Type B pancreatic cell (in vitro differentiated cells): ENCODE results near the gene MSL1. TPM values are rescaled to one million over a fixed set of nuclear protein-coding genes. Genes with fewer than 3 reads are reported as not detected.

ENCODE experiments used
- DNase-seq: peaks from one replicate; pipeline ENCODE4 v3.0.0; 2021; ENCODE audit warnings: mixed read lengths; ENCODE audit not compliant: unreplicated experiment; ENCODE audit errors: extremely low spot score
- H3K27ac Mint-ChIP-seq: 2 replicates; pipeline ENCODE4 v1.8.0; 2021; ENCODE audit warnings: mild to moderate bottlenecking, mixed read lengths
- H3K27me3 Mint-ChIP-seq: 2 replicates; pipeline ENCODE4 v1.8.0; 2021; ENCODE audit warnings: mixed read lengths
- H3K36me3 Mint-ChIP-seq: 2 replicates; pipeline ENCODE4 v1.8.0; 2021; ENCODE audit warnings: mixed read lengths
- H3K4me1 Mint-ChIP-seq: one replicate; pipeline ENCODE4 v1.8.0; 2021; ENCODE audit warnings: mixed read lengths; ENCODE audit not compliant: unreplicated experiment
- H3K4me3 Mint-ChIP-seq: 2 replicates; pipeline ENCODE4 v1.8.0; 2021; ENCODE audit warnings: mild to moderate bottlenecking, mixed read lengths
- H3K9me3 Mint-ChIP-seq: 2 replicates; pipeline ENCODE4 v1.8.0; 2021; ENCODE audit warnings: mixed read lengths
- CTCF ChIP-seq: fragments of 200-600 bp; sonication (generic); conservative IDR thresholded peaks from 2 replicates; pipeline ENCODE4 v1.5.0; 2021; ENCODE audit warnings: antibody characterized with exemption, mild to moderate bottlenecking
- total RNA-seq: library from RNA; stranded (reverse); gene quantifications from 2 replicates; pipeline ENCODE4 v1.2.1, GENCODE V29; 2021; ENCODE audit warnings: low replicate concordance

MSL1 gene
- total RNA-seq, 1 donor from 2014 or later, result 128 TPM

- H3K36me3 Mint-ChIP-seq, result peaks cover 42% of the 10 kb centered on the region
Observed at GRCh38 chr17:40170325-40170724, 48.6 kb downstream of the MSL1 start.

GRCh38 chr17:40171750-40172149 is 50.0 kb downstream of the MSL1 start:
- Mint-ChIP-seq H3K4me3 (no peak overlapping the region), H3K4me1 (peaks cover 22% of the 10 kb centered on the region), H3K27ac (peak overlapping the region; percentile 33), H3K9me3 (no peaks in the 10 kb centered on the region), H3K27me3 (no peaks in the 10 kb centered on the region), H3K36me3 (peaks cover 43% of the 10 kb centered on the region)
- TF ChIP-seq CTCF, result no peak
- DNase-seq, result no peak

More at GRCh38 chr17:40170325-40170724, 48.6 kb downstream of the MSL1 start:
- Mint-ChIP-seq H3K4me3 (no peak overlapping the region), H3K27ac (no peak overlapping the region), H3K9me3 (no peaks in the 10 kb centered on the region), H3K27me3 (no peaks in the 10 kb centered on the region), H3K4me1 (peaks cover 10% of the 10 kb centered on the region)
- no peak for TF ChIP-seq CTCF
- no peak for DNase-seq

DNA sequence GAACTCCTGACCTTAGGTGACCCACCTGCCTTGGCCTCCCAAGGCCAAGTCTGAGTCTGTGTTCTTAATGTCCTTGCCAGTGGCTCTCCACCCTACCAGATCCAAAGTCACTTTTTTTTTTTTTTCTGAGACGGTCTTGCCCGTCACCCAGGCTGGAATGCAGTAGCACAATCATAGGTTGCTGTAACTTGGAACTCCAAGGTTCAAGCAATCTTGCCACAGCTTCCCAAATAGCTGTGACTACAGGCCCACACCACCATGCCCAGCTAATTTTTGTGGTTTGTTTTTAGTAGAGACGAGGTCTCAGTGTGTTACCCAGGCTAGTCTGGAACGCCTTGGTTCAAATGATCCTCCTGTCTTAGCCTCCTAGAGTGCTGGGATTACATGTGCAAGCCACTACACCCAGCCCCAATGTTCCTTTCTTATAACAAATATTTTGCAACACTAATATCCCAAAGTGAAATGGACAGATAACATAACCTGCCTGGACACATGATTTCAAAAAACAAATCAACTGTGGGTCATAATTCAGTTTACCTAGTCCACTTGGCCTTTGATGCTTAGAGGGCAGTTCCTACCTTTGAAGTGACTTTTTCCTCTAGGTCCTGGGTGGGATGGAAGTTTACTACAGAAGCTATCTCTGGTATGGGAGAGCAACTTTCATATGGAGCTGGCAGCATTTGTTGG is 51.5 kb downstream of the MSL1 start:
- H3K27ac Mint-ChIP-seq, result no peak overlapping the region
- DNase-seq, result no peak
- no peak for TF ChIP-seq CTCF
- H3K4me1 Mint-ChIP-seq, result peaks cover 23% of the 10 kb centered on the region
- H3K9me3 Mint-ChIP-seq, result no peaks in the 10 kb centered on the region
- peaks cover 37% of the 10 kb centered on the region for H3K36me3 Mint-ChIP-seq
- H3K4me3 Mint-ChIP-seq, result no peak overlapping the region
- H3K27me3 Mint-ChIP-seq, result no peaks in the 10 kb centered on the region

GRCh38 chr17:40173778-40174135 is 52.0 kb downstream of the MSL1 start:
- no peak overlapping the region for H3K27ac Mint-ChIP-seq
- no peak overlapping the region for H3K4me3 Mint-ChIP-seq
- H3K4me1 Mint-ChIP-seq, result peaks cover 21% of the 10 kb centered on the region
- no peak for DNase-seq
- no peaks in the 10 kb centered on the region for H3K27me3 Mint-ChIP-seq
- TF ChIP-seq CTCF, result no peak
- peaks cover 32% of the 10 kb centered on the region for H3K36me3 Mint-ChIP-seq
- no peaks in the 10 kb centered on the region for H3K9me3 Mint-ChIP-seq

DNA sequence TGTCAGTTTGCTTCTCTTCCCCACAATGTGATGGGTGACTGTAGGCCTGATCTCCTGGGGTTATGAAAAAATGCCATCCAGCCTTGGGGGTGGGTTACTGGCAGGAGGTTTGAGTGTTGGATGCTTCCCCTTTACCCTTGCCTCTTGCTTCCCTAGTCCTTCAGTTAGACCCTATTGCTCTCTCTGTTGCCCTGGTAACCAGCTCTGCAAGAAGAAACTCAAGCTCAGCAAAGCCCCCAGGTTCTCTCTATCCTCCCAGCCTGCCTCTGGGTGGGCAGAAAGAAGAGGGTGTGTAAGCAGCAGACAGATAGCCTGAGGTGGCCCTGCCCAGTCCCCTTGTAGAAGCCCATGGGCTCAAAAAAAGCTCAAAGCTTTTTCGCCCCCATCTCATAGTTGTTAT is 52.7 kb downstream of the MSL1 start:
- Mint-ChIP-seq H3K4me1 (peaks cover 21% of the 10 kb centered on the region), H3K36me3 (peaks cover 26% of the 10 kb centered on the region), H3K27me3 (no peaks in the 10 kb centered on the region), H3K27ac (no peak overlapping the region), H3K9me3 (no peaks in the 10 kb centered on the region), H3K4me3 (no peak overlapping the region)
- DNase-seq, result no peak
- no peak for TF ChIP-seq CTCF
